GM23248 (cell line): ENCODE results near the gene OR2T3.
"Not testable (repeated sequence)": the region's sequence is repeated elsewhere in the genome, so short reads cannot be mapped to it uniquely, and the experiment has no call there.

Source experiments
- EZH2 ChIP-seq: fragments of 200-600 bp; sonication (generic); IDR thresholded peaks from 2 replicates; pipeline ENCODE4 v1.6.1; 2018; ENCODE audit warnings: antibody characterized with exemption, mild to moderate bottlenecking; ENCODE audit not compliant: insufficient read depth, poor library complexity, severe bottlenecking
- EZH2phosphoT487 ChIP-seq: fragments of 200-600 bp; sonication (generic); IDR thresholded peaks from 2 replicates; pipeline ENCODE4 v1.6.1; 2018; ENCODE audit warnings: antibody characterized with exemption, moderate library complexity, mild to moderate bottlenecking, low read depth; ENCODE audit not compliant: insufficient read depth

DNA sequence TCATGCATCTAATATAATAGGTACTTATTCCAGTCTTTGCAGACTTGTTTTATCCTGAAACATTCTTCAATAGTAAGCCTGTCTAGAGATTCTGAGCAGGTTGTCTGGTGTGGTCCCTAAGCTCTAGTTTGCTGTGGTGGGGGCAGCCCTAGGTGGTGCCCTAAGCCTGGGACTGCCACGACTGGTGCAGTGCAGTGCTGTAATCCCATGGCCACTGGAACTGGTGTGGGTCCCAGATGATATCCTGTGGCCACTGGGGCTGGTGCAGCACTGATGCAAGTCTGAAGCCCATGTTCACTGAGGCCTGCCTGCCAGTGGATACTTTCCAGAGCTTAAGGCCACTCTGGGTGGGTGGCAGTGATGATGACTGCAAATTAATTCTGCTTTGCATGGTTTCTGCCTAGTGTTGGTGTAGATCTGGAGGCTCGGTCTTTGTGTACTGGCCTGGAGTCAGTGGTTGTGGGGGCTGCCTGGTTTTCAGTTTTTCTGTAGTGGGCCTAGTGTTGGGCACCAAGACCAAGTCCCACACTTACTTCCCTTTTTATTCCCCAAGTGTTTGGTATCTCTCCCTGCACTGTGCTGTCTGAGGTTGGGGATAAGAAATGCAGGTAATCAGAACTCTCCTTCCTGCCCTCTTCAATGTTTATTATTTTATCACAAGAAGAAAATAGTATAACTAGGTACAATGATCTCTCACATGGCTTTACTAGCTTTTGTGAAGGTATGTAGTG is 27.3 kb downstream of the OR2T3 start:
- TF ChIP-seq EZH2phosphoT487, EZH2: not testable (repeated sequence)
